Measurements from ENCODE around the gene FAM217B.
"Not testable (repeated sequence)": the region's sequence is repeated elsewhere in the genome, so short reads cannot be mapped to it uniquely, and the experiment has no call there.

The FAM217B gene

DNA sequence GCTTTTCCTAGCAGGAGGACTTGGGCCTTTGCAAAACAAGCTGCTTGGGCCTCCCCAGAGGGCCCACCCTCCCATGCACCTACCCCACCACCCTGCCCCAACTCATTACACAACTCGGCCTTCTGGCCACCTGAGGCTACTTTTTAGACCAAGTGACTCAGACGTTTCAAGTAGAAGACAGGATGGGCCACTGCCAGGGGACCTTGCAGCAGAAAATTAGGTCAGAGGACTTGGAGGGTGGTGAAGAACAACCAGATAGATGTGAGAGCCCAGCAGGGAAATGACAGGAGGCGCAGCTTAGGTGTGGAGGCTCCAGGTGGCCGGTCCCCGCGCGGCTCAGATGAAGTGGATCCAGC, 1.5 kb upstream of the FAM217B start:
- no peak for DNase-seq

DNA sequence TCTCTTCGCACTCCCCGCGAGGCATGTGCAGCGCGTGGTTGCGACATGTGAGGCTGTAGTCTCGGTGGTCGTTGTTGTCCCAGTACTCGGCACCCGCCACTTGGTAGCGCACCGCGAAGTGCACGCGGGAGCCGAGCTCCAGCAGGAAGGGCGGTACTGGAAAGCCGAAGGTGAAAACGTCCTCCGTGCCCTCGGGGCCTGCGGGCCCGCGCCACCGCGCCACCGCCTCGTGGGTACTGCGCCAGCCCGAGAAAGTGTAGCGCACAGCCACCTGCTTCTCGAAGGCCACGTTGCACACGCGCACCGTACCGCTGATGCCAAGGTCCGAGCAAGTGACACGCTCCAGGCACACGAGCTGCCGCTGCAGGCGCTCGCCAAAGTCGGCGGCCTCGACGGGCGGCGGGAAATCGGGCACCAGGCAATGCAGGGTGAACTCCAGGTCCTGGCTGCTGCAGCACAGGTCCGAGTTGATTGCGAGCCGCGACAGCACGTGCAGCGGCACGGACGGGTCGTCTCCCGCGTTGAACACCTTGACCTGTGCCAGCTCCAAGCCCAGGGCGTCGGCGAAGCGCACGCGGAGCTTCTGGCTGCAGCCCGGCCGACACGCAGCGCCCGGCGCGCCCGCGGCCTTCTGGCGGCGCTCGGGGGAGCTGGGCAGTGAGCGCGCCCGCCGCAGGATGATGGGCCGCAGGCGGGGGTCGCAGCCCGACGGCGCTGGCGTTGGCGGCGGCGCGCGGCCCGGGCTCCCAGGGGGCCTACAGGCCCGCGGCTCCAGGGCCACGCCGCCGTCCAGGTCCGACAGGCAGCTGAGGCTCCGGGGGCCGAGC, 924 bp upstream of the FAM217B start:
- no peak for DNase-seq

DNA sequence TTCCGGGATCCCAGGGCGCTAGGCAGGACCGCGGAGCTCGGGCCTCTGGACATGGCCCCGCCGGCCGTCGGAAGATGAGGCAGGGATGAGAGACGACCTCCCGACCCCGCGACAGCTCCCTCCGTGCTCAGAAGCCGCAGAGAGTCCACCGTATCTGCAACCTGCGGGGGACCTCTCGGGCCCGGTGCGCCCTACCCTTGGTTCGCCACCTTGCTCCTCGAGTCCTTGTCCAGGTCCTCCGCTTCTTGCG, 385 bp upstream of the FAM217B start:
- no peak for DNase-seq

DNA sequence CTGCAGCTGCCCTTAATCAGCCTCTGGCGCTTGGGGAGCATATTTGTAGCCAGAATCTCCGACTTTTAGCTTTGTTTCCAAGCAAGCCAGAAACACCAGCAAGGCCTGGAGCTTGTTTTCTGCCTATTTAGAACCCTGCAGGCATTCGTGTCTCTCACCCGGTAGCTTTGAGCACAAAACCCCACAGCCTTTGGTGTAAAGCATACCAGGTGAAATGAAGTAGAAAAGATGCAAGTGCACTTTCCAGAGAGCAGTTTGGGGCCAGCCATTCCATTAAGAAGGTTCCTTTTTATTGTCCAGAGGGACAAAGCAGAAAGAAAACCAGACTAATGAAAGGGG, 736 bp downstream of the FAM217B start:
- DNase-seq: no peak

DNA sequence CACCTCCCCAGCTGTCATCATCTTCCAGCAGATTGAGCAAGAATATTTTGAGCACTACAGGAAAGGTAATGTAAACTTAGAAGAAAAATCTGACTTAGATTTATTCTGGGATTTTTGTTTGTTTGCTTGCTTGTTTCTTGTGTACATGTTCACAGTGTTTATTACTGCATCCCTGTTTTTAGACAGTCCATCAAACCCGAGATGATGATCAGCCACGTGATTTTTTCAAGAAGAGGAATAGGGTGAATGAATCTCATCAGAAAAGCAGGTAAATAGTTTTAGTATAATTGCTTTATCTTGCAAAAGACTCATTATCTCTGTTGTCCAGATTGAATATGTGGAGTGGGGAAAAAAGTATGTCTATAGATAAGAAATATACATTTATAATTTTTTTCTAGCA, 2.1 kb downstream of the FAM217B start:
- DNase-seq: no peak

DNA sequence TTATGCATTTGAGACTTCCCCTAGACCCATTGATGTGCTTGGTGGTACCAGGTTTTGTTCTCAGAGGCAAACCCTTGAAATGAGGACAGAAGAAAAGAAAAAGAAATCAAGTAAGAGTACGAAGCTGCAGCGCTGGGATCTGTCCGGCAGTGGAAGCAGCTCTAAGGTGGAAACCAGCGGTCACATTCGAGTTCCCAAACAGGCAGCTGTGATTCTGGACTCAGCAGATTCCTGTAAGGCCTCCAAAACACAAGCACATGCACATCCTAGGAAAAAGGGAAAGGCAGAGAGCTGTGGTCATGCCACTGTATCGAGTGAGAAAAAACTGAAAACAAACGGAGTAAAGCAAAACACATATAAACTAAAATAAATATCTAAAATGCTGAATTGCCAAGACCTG, 4.5 kb downstream of the FAM217B start:
- no peak for DNase-seq

DNA sequence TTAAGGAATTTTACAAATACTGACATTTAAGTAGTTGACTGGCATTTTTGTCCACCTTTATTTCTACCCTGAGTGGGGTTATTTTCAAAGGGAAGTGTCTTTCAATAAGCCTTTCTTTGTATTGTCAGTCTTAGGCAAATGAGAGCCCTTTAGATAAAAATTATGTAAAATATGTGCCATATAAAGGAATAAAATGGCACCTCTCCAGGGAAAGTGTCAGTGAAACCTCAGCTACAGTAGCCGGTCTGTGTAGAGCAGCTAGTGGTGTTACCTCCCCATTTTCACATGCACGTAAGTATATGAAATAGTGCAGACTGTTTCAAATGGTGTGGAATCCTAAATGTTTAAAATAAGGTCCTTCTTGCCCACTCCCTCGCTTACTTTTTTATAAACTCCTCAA, 5.0 kb downstream of the FAM217B start:
- peak; percentile 44 for DNase-seq

DNA sequence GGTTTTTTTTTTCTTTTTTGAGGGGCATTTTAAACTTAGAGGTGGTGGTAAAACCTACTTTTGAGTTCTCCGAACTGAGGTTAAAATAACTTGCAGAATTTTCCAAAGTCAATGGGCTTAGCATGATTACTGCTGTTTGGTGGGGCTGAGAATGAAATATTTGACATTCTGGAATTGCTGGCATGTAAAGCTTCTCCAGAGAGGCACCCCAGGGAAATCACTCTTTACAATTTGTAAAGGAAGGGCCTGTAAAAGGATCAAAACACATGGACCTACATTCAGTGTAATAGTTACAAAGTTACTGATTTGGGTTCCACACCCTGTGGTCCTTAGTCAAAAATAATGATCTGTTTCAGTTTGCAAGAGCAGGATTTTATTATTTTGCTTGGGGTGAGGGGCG, 5.5 kb downstream of the FAM217B start:
- DNase-seq: peak; percentile 63

DNA sequence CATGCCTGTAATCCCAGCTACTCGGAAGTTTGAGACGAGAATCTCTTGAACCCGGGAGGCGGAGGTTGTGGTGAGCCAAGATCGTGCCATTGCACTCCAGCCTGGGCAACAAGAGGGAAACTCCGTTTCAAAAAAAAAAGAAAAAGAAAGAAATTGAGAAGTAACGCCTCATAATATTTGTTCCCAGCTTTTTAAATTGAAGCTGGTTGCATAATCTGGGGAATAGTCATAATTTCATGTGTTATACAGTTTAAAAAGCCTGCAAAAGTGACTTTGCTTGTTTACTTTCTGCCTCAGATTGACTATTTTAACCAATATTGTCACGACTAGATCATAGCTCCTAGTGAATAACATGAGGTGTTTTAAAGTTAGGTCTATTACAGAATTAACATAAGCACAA, 7.2 kb downstream of the FAM217B start:
- no peak for DNase-seq

DNA sequence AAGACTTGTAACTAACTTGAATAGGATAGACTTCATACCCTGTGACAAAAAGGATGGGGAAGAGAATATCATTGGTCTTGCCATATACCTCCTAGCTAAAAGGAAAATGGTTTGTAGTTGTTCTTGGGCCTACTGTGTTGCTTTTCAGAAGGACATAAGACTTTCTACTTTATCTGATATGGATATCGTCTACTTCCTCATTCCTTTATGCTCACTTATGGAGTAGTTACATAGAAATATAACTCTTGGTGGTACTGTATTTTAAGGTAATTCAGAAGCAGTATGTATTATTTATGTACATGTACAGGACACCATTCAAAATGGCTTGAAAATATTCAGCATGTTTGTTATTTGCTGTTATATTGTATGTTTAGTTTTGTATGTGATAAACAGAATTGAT, 8.0 kb downstream of the FAM217B start:
- DNase-seq: no peak

DNA sequence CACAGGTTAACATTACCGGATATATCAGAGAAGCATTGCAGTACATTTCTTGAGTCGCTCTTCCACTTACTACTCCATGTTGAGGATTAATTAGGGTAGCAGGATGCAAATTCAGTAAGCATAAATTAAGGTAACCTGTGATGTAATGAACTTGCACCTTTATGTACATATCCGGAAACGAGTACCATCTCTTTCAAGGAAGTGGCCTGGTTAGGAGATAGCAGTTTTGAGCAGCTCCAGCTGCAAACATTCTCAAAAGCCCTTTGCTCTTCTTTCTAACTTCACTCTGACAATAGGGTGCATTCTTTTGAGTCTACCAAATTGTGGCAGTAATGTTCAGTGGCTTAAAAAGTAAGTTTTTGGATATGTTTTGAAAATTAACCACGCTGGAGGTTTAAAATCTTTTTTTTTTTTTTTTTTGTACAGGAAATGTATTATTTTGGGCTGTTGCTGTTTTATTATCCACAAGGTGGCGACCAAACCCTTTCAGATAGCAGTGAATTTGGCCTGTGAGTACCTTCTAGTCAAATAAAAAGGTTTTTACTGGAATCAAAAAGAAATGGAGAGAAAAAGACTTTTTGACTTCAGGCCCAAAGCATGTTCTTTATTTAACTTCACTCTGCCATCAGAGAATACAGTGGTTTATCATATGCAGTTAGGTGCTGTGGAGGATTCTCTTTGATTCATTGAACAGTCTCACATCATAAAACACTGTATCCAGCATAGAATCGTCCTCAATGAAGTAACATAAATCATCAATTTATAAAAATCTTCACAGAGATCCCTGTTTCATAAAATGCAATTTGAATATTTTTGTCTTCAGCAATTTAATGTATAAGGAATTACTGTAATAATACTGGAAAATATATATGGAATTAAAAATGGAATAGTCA, 8.9 kb downstream of the FAM217B start:
- DNase-seq: peak; percentile 63

DNA sequence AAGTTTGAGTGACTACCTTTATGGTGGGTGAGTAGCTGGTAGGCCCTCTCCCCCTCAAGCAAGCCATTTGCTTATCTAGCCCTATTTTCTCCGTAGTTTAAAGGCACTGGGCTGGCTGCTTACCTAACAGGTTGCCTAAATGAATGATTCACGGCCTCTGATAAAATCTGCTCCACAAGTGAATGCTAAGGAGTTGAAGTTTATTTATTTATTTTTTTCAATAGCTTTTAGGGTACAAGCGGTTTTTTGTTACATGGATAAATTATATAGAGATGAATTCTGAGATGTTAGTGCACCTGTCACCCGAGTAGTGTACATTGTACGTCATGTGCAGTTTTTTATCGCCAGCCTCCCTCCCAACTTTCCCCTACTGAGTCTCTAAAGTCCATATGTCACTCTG, 9.7 kb downstream of the FAM217B start:
- DNase-seq: no peak

DNA sequence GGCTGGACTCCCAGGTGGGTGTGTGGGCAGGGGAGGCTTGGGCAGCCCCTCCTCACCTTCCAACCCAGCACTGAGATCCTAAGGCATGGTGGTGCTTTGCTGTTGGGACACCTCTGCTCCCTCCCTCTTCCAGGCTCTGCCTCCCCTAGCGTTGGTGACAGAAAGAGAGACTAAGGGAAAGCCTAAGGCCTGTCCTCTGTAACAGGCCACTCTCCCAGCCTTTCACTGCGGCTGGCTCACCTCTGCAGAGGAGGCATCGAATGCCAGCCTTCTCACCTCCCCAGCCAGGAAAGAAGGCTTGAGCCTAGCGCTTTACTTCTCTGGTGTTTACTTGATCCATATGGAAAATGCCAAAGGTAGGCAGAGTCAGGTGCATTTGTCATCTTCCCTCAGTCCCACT, 14.5 kb downstream of the FAM217B start:
- DNase-seq: no peak

DNA sequence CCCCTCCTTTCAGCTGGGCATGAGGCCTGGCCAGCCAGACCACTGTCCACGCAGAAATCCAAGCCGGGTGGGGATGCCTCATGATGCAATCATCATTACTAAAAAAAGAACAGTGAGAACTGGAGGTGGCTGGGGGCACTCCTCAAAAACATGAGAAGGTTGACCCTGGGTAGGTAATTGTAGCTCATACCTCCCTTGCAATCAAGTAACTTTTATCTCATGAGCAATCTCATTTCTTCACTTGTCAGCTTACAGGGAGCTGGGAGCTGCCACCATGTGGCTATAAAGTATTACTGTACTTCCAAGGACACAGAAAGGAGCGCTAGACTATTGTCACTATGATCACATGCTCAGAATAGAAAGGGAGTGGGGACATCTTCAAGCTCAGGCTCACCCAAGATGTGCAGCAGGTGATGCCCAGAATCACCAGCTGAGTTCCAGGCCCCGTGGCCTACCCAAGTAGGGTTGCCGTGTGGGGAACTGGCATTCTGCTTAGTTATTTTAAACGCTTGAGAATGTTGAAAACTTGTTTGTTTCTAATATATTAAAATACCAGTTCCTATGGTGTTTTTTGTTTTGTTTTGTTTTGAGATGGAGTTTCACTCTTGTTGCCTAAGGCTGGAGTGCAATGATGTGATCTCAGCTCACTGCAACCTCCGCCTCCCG, 15.1 kb downstream of the FAM217B start:
- peak; percentile 24 for DNase-seq

DNA sequence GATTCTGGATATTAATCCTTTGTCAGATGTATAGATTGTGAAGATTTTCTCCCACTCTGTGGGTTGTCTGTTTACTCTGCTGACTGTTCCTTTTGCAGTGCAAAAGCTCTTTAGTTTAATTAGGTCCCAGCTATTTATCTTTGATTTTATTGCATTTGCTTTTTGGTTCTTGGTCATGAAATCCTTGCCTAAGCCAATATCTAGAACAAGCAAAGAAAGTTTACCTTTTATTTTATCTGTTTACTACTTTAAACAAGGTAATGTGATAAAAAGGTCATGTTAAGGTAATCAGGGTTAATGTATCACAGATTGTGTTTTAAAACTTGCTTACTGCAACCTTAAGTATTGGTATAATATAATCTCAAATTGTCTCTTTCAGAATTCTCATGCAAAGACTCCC, 17.4 kb downstream of the FAM217B start:
- DNase-seq: not testable (repeated sequence)

DNA sequence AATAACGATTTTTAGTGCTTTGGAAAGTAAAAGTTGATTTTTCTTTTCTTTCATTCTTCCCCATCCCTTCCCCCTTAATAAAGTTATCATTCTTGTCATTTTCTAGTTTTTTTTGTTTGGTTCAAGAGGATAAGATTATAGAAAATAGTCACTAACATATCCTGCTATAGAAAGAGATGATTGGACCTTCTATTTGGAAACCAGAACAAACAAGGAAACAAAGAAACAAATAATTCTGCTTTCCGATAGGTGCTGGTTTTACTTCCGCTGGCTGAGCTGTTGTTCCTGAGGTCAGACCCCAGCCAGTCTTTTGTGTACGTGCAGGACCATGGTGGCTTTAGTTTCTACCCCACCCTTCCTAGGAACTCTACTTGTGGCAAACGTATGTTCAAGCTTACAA, 17.9 kb downstream of the FAM217B start, which contains the start of gene CDH26:
CDH26 (plus strand) TSS at position 301 of the 400 bp plus-strand sequence. CDS start 304 bp downstream, outside the sequence.
- no peak for DNase-seq

DNA sequence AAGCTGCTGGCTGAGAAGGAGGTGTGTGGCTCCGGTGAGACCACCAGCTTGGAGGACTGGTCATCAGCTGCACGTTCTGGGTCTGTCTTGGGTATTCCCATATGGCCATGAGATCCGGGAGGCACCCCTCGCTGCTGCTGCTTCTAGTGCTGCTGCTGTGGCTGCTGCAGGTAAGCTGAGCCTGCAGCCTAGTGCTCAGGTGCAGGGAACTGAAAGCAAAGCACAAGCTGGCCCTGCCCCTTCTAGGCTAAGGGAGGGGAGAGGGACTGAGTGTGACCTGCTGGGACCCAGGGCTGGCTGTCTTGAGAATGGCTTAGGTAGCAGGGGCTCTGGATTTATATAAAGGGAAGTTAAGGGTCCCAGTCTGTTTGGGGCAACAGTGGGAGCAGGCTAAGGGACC, 18.4 kb downstream of the FAM217B start:
- DNase-seq: no peak

DNA sequence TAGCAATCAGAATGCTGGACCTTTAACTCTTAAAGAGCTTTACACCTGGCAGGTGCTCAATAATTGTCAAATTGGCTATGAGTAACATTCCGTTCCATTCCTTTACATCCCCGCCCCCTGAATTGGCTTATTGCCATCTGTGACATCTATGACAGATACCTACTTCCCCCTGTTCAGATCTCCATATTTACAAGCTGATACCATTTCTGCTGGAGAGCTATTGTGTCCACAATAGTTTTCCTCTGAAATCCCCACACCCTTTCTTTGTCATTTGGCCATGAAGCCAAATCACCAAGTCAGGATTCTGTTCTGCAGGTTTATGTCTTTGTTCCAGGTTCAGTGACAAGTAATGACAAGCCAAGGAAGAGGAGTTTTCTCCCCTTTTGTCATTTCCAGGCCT, 21.2 kb downstream of the FAM217B start:
- DNase-seq: no peak

DNA sequence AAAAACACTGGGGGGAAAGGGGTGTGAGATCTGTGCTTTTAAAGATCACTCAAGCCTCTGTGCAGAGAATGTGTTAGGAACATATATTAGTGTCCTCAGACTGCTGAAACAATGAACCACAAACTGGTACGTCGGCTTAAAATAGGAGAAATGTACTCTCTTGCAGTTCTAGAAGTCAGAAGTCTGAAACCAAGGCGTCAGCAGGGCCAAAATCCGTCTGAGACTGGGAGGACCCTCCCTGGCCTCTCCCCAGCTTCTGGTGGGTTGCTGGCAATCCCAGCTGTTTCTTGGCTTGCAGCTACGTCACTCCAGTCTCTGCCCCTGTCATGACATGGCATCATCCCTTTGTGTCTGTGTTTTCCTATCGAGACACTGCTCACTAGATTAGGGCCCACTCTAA, 22.0 kb downstream of the FAM217B start:
- no peak for DNase-seq

DNA sequence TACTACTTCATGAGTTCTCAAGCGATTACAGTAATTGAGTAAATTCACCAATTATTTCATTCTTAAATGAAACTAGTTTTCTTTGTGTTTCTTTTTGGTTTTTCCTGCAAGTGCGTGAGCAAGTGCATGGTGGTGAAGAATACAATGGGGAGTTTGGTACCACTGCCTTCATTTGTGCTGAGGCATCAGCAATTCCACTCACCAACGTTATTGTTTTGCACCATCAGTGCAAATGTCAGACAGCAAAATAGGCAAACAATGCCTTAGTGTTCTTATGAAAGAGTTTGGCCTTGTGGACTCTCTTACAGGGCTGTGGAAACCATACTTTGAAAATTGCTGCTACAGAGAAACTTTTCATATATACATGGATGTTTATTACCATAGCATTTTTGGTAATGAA, 26.2 kb downstream of the FAM217B start:
- DNase-seq: no peak

DNA sequence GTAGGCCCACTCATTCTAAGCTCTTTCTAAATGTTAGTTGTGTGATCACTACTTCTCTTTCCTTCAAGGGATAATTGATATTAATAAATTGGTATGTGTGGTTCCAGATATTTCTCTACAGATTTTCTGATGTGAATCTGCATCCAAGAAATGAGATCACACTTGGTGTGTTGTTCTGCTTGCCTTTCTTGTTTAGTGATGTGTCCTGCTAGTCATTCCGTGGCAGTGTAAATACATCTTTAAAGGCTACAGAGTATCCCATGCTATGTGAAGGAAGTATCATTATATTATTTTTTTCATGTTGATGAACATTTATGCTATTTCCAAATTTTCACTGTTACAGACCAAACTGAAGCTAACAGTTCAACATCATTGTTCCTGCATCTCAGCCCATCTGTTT, 31.2 kb downstream of the FAM217B start:
- DNase-seq: no peak

DNA sequence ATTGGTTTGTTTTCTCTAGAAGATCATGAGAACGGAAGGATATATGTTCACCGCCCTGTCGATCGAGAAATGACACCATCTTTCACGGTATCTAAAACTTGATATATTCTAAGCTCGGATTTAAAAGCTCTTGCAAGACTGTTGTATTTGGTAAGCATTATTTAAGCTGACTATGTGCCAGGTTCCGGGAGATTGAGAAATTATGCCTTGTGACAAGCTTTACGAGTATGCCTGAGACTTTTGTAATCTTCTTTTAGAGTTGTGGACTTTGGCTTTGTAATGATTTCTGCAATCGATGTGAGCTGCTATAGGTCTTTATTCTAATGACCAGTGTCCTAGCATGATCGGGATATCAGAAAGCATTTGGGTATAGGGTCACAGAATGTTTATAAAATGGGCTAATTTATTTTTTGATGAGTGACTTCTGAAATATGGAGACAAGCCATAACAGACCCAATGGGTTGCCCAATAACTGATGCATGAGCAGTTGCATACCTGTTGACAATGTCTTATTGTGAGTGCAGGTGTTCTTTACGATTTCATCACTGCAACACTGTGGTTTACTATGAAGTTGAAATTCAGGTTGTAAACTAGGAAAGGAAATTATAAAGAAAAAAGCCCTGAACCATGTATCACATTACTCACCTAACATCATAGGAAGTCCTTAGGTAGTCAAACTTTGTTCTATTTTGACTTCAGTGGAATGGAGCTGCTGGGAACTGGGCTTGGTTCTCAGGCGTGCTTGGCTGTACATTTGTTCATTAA, 32.0 kb downstream of the FAM217B start:
- no peak for DNase-seq

Data from fibroblast of skin of scalp (primary cell).